HEK293 (cell line): ENCODE measurements around the gene LBX1.
A peak's percentile ranks its signal among the peaks of the same experiment; 100 is the strongest.

Source experiments
- BCL11B ChIP-seq: fragments of 450-650 bp; formaldehyde crosslinking; IDR thresholded peaks from 2 replicates; pipeline ENCODE4 v1.5.1; 2016; ENCODE audit warnings: low read depth, missing biosample characterization, missing genetic modification characterization
- GLI4 ChIP-seq: fragments of 450-650 bp; formaldehyde crosslinking; IDR thresholded peaks from 2 replicates; pipeline ENCODE4 v1.5.1; 2016; ENCODE audit warnings: missing biosample characterization, missing genetic modification characterization
- ZBTB1 ChIP-seq: fragments of 450-650 bp; formaldehyde crosslinking; IDR thresholded peaks from 2 replicates; pipeline ENCODE4 v1.5.1; 2016; ENCODE audit warnings: missing biosample characterization, missing genetic modification characterization
- ZBTB20 ChIP-seq: fragments of 450-650 bp; formaldehyde crosslinking; IDR thresholded peaks from 2 replicates; pipeline ENCODE4 v1.5.1; 2016; ENCODE audit warnings: missing biosample characterization, missing genetic modification characterization
- ZFP37 ChIP-seq: fragments of 450-650 bp; formaldehyde crosslinking; IDR thresholded peaks from 2 replicates; pipeline ENCODE4 v1.5.1; 2016; ENCODE audit warnings: missing biosample characterization, missing genetic modification characterization
- ZIC2 ChIP-seq: fragments of 450-650 bp; formaldehyde crosslinking; IDR thresholded peaks from 2 replicates; pipeline ENCODE4 v1.5.1; 2016; ENCODE audit warnings: missing biosample characterization, missing genetic modification characterization
- ZNF10 ChIP-seq: fragments of 450-650 bp; formaldehyde crosslinking; IDR thresholded peaks from 2 replicates; pipeline ENCODE4 v1.5.1; 2017; ENCODE audit warnings: missing biosample characterization, missing genetic modification characterization
- ZNF132 ChIP-seq: fragments of 450-650 bp; formaldehyde crosslinking; IDR thresholded peaks from 2 replicates; pipeline ENCODE4 v1.5.1; 2017; ENCODE audit warnings: missing biosample characterization, missing genetic modification characterization, borderline replicate concordance
- ZNF138 ChIP-seq: fragments of 450-650 bp; formaldehyde crosslinking; IDR thresholded peaks from 2 replicates; pipeline ENCODE4 v1.5.1; 2016; ENCODE audit warnings: missing biosample characterization, missing genetic modification characterization, borderline replicate concordance
- ZNF155 ChIP-seq: fragments of 450-650 bp; formaldehyde crosslinking; IDR thresholded peaks from 2 replicates; pipeline ENCODE4 v1.5.1; 2016; ENCODE audit warnings: missing biosample characterization, missing genetic modification characterization
- ZNF169 ChIP-seq: fragments of 450-650 bp; formaldehyde crosslinking; IDR thresholded peaks from 2 replicates; pipeline ENCODE4 v1.5.1; 2016; ENCODE audit warnings: missing biosample characterization, missing genetic modification characterization
- ZNF2 ChIP-seq: fragments of 450-650 bp; formaldehyde crosslinking; IDR thresholded peaks from 2 replicates; pipeline ENCODE4 v1.5.1; 2016; ENCODE audit warnings: missing biosample characterization, missing genetic modification characterization
- ZNF211 ChIP-seq: fragments of 450-650 bp; formaldehyde crosslinking; IDR thresholded peaks from 2 replicates; pipeline ENCODE4 v1.5.1; 2016; ENCODE audit warnings: low read depth, missing biosample characterization, missing genetic modification characterization
- ZNF223 ChIP-seq: fragments of 450-650 bp; formaldehyde crosslinking; IDR thresholded peaks from 2 replicates; pipeline ENCODE4 v1.5.1; 2016; ENCODE audit warnings: missing biosample characterization, missing genetic modification characterization
- ZNF248 ChIP-seq: fragments of 450-650 bp; formaldehyde crosslinking; IDR thresholded peaks from 2 replicates; pipeline ENCODE4 v1.5.1; 2017; ENCODE audit warnings: missing biosample characterization, missing genetic modification characterization
- ZNF324 ChIP-seq: fragments of 450-650 bp; formaldehyde crosslinking; IDR thresholded peaks from 2 replicates; pipeline ENCODE4 v1.5.1; 2016; ENCODE audit warnings: missing biosample characterization, missing genetic modification characterization
- ZNF366 ChIP-seq: fragments of 450-650 bp; formaldehyde crosslinking; conservative IDR thresholded peaks from 2 replicates; pipeline ENCODE4 v1.5.1; 2016; ENCODE audit warnings: missing biosample characterization, missing genetic modification characterization
- ZNF37A ChIP-seq: fragments of 450-650 bp; IDR thresholded peaks from 2 replicates; pipeline ENCODE4 v1.5.1; 2018; ENCODE audit warnings: missing biosample characterization, missing genetic modification characterization
- ZNF416 ChIP-seq: fragments of 450-650 bp; formaldehyde crosslinking; IDR thresholded peaks from 2 replicates; pipeline ENCODE4 v1.5.1; 2016; ENCODE audit warnings: missing biosample characterization, missing genetic modification characterization
- ZNF423 ChIP-seq: fragments of 450-650 bp; formaldehyde crosslinking; IDR thresholded peaks from 2 replicates; pipeline ENCODE4 v1.5.1; 2016; ENCODE audit warnings: missing biosample characterization, missing genetic modification characterization
- ZNF555 ChIP-seq: fragments of 450-650 bp; formaldehyde crosslinking; conservative IDR thresholded peaks from 2 replicates; pipeline ENCODE4 v1.5.1; 2017; ENCODE audit warnings: missing biosample characterization, mild to moderate bottlenecking, missing genetic modification characterization, inconsistent platforms
- ZNF560 ChIP-seq: fragments of 450-650 bp; formaldehyde crosslinking; IDR thresholded peaks from 2 replicates; pipeline ENCODE4 v1.5.1; 2017; ENCODE audit warnings: missing biosample characterization, missing genetic modification characterization, borderline replicate concordance
- ZNF596 ChIP-seq: fragments of 450-650 bp; IDR thresholded peaks from 2 replicates; pipeline ENCODE4 v1.5.0; 2018; ENCODE audit warnings: missing biosample characterization, mild to moderate bottlenecking, missing genetic modification characterization, moderate library complexity
- ZNF600 ChIP-seq: fragments of 450-650 bp; formaldehyde crosslinking; IDR thresholded peaks from 2 replicates; pipeline ENCODE4 v1.5.1; 2016; ENCODE audit warnings: missing biosample characterization, missing genetic modification characterization
- ZNF654 ChIP-seq: fragments of 450-650 bp; formaldehyde crosslinking; IDR thresholded peaks from 2 replicates; pipeline ENCODE4 v1.5.1; 2016; ENCODE audit warnings: low read depth, missing biosample characterization, missing genetic modification characterization
- ZNF830 ChIP-seq: fragments of 450-650 bp; IDR thresholded peaks from 2 replicates; pipeline ENCODE4 v1.5.0; 2018; ENCODE audit warnings: missing biosample characterization, missing genetic modification characterization, low read depth, mild to moderate bottlenecking, moderate library complexity
- ZNF837 ChIP-seq: fragments of 450-650 bp; formaldehyde crosslinking; IDR thresholded peaks from 2 replicates; pipeline ENCODE4 v1.5.1; 2016; ENCODE audit warnings: missing biosample characterization, missing genetic modification characterization
- ZSCAN23 ChIP-seq: fragments of 450-650 bp; formaldehyde crosslinking; IDR thresholded peaks from 2 replicates; pipeline ENCODE4 v1.5.1; 2016; ENCODE audit warnings: missing biosample characterization, missing genetic modification characterization
- ZXDB ChIP-seq: fragments of 450-650 bp; formaldehyde crosslinking; IDR thresholded peaks from 2 replicates; pipeline ENCODE4 v1.5.1; 2016; ENCODE audit warnings: missing biosample characterization, missing genetic modification characterization
- TF ChIP-seq, protein P1 (sequence below): fragments of 450-650 bp; formaldehyde crosslinking; IDR thresholded peaks from 2 replicates; pipeline ENCODE4 v1.5.1; 2016; ENCODE audit warnings: missing biosample characterization, missing genetic modification characterization
- TF ChIP-seq, protein P2 (sequence below): fragments of 450-650 bp; formaldehyde crosslinking; IDR thresholded peaks from 2 replicates; pipeline ENCODE4 v1.5.1; 2016; ENCODE audit warnings: missing biosample characterization, missing genetic modification characterization
- TF ChIP-seq, protein P3 (sequence below): fragments of 450-650 bp; formaldehyde crosslinking; IDR thresholded peaks from 2 replicates; pipeline ENCODE4 v1.5.1; 2016; ENCODE audit warnings: missing biosample characterization, missing genetic modification characterization
- TF ChIP-seq, protein P4 (sequence below): fragments of 450-650 bp; formaldehyde crosslinking; IDR thresholded peaks from 2 replicates; pipeline ENCODE4 v1.5.1; 2017; ENCODE audit warnings: missing biosample characterization, missing genetic modification characterization
- TF ChIP-seq, protein P5 (sequence below): fragments of 450-650 bp; formaldehyde crosslinking; IDR thresholded peaks from 2 replicates; pipeline ENCODE4 v1.5.1; 2016; ENCODE audit warnings: missing biosample characterization, missing genetic modification characterization

LBX1 gene

DNA sequence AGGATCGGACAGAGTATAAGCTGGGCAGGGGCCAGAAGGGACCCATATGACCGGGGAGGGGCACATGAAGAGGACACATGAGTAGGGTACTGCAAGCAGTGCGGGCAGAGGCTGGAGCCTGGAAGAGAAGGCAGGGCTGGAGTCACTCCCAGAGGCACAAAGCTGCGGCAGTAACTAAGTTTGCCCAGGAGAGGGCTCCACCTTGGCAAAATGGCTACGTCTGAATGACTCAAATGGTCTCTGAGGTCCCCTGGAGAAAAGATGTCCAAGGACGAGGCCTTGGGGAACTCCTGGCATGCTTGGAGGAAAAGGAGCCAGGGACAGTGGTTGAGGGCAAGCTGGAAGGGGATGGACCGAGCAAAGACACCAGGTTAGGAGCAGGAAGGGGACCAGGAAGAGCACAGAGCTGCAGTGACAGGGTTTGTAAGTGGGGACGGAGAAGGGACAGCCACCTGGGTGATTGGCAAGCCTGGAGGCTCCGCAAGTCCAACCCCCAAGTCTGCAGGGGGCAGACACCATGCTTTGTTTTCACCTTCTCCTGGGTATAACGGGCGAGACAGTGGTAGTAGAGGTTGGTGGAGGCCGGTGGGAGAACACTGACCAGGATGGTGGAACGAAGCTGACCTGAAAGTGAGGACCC is 43.1 kb upstream of the LBX1 start (continued):
- TF ChIP-seq ZNF248 (tag by site-specific recombination) (no peak), ZNF211 (tag by site-specific recombination) (no peak), ZNF132 (tag by site-specific recombination) (no peak), ZNF423 (tag by site-specific recombination) (0 out of 2 replicates have a peak, but pooled peaks have one; percentile 13), ZXDB (tag by site-specific recombination) (no peak; the same call in 1 of the 2 replicates), ZNF37A (tag by site-specific recombination) (no peak), BCL11B (tag by site-specific recombination) (no peak), ZNF654 (peak; percentile 65), ZBTB20 (tag by site-specific recombination) (0 out of 2 replicates have a peak, but pooled peaks have one; percentile 22), ZNF366 (tag by site-specific recombination) (no peak), ZNF138 (no peak), ZNF2 (tag by site-specific recombination) (peak; percentile 66; the same call in 1 of the 2 replicates), ZIC2 (no peak), ZNF324 (0 out of 2 replicates have a peak, but pooled peaks have one; percentile 43), GLI4 (tag by site-specific recombination) (no peak), ZNF596 (tag by site-specific recombination) (no peak), ZNF837 (no peak), ZNF416 (tag by site-specific recombination) (no peak), ZNF555 (tag by site-specific recombination) (no peak), ZBTB1 (tag by site-specific recombination) (no peak), ZNF10 (tag by site-specific recombination) (no peak), ZNF169 (tag by site-specific recombination) (no peak), ZNF600 (tag by site-specific recombination) (peak; percentile 32; the same call in 1 of the 2 replicates), ZNF155 (no peak), ZNF560 (tag by site-specific recombination) (no peak), ZNF830 (tag by site-specific recombination) (no peak), ZNF223 (tag by site-specific recombination) (no peak), ZSCAN23 (tag by site-specific recombination) (no peak), ZFP37 (tag by site-specific recombination) (no peak)
- TF ChIP-seq, protein P1, sequence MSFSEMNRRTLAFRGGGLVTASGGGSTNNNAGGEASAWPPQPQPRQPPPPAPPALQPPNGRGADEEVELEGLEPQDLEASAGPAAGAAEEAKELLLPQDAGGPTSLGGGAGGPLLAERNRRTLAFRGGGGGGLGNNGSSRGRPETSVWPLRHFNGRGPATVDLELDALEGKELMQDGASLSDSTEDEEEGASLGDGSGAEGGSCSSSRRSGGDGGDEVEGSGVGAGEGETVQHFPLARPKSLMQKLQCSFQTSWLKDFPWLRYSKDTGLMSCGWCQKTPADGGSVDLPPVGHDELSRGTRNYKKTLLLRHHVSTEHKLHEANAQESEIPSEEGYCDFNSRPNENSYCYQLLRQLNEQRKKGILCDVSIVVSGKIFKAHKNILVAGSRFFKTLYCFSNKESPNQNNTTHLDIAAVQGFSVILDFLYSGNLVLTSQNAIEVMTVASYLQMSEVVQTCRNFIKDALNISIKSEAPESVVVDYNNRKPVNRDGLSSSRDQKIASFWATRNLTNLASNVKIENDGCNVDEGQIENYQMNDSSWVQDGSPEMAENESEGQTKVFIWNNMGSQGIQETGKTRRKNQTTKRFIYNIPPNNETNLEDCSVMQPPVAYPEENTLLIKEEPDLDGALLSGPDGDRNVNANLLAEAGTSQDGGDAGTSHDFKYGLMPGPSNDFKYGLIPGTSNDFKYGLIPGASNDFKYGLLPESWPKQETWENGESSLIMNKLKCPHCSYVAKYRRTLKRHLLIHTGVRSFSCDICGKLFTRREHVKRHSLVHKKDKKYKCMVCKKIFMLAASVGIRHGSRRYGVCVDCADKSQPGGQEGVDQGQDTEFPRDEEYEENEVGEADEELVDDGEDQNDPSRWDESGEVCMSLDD (tag by site-specific recombination) = no peak
- TF ChIP-seq, protein P2, sequence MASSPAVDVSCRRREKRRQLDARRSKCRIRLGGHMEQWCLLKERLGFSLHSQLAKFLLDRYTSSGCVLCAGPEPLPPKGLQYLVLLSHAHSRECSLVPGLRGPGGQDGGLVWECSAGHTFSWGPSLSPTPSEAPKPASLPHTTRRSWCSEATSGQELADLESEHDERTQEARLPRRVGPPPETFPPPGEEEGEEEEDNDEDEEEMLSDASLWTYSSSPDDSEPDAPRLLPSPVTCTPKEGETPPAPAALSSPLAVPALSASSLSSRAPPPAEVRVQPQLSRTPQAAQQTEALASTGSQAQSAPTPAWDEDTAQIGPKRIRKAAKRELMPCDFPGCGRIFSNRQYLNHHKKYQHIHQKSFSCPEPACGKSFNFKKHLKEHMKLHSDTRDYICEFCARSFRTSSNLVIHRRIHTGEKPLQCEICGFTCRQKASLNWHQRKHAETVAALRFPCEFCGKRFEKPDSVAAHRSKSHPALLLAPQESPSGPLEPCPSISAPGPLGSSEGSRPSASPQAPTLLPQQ (tag by site-specific recombination) = no peak
- TF ChIP-seq, protein P3, sequence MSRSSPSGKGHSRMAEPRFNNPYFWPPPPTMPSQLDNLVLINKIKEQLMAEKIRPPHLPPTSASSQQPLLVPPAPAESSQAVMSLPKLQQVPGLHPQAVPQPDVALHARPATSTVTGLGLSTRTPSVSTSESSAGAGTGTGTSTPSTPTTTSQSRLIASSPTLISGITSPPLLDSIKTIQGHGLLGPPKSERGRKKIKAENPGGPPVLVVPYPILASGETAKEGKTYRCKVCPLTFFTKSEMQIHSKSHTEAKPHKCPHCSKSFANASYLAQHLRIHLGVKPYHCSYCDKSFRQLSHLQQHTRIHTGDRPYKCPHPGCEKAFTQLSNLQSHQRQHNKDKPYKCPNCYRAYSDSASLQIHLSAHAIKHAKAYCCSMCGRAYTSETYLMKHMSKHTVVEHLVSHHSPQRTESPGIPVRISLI = no peak
- TF ChIP-seq, protein P4, sequence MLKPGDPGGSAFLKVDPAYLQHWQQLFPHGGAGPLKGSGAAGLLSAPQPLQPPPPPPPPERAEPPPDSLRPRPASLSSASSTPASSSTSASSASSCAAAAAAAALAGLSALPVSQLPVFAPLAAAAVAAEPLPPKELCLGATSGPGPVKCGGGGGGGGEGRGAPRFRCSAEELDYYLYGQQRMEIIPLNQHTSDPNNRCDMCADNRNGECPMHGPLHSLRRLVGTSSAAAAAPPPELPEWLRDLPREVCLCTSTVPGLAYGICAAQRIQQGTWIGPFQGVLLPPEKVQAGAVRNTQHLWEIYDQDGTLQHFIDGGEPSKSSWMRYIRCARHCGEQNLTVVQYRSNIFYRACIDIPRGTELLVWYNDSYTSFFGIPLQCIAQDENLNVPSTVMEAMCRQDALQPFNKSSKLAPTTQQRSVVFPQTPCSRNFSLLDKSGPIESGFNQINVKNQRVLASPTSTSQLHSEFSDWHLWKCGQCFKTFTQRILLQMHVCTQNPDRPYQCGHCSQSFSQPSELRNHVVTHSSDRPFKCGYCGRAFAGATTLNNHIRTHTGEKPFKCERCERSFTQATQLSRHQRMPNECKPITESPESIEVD = no peak
- TF ChIP-seq, protein P5, sequence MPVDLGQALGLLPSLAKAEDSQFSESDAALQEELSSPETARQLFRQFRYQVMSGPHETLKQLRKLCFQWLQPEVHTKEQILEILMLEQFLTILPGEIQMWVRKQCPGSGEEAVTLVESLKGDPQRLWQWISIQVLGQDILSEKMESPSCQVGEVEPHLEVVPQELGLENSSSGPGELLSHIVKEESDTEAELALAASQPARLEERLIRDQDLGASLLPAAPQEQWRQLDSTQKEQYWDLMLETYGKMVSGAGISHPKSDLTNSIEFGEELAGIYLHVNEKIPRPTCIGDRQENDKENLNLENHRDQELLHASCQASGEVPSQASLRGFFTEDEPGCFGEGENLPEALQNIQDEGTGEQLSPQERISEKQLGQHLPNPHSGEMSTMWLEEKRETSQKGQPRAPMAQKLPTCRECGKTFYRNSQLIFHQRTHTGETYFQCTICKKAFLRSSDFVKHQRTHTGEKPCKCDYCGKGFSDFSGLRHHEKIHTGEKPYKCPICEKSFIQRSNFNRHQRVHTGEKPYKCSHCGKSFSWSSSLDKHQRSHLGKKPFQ (tag by site-specific recombination) = no peak
